Measurements from ENCODE around the gene ACBD6. TPM values are rescaled to one million over a fixed set of nuclear protein-coding genes. Genes with fewer than 3 reads are reported as not detected.

The ACBD6 gene
- total RNA-seq, 1 experiment from 2014 or later, result 48.5 TPM

DNA sequence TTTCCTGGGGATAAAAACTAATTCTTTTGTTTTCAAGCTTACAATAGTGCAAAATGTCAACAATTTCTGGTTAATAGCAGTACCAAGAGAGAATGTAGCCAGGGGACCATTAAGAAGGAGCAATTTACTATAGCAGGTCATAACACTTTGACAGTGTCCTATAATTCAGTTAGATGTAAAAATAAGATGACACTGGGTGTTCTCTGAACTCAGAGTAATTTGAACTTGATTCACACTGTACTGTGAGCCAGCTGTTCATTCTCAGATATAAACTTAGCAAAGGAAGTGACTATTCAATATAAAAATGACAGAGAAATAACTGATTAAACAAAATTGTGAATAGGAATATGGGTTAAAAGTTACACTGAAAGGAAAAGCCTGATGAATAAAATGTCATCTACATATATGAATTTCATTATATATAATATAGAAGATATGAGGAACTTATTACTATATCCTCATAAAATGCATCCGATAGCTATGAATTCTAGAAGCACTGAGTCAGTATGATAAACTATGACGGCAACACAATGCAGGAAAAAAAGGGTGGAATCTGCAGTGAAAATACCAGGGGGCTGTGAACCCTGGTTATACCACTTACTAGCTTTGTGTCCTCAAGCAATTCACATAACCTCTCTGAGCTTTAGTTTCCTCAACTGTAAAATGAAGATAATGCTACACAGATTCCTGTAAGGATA is 135.9 kb downstream of the ACBD6 start:
- H3K4me1 ChIP-seq (ENCODE audit: control insufficient read depth, insufficient read depth, low read length), result no peaks in the 10 kb centered on the region
- H3K4me3 ChIP-seq (ENCODE audit: low read depth in 2 of 2, low read length in 2 of 2), result no peak overlapping the region
- intact Hi-C loops (cut with micrococcal nuclease; ENCODE audit: unreplicated experiment) (no loop called here), in situ Hi-C loops (cut with HindIII; ENCODE audit: low pct_unique_long_range_greater_than_20kb, low sequenced_read_pairs) (no loop called here)
- H3K9me3 ChIP-seq (ENCODE audit: control insufficient read depth, insufficient read depth, low read depth, low read length), result no peaks in the 10 kb centered on the region
- DNase-seq (ENCODE audit: low read depth, low spot score) (no peak), ATAC-seq (no peak)
- H3K27ac ChIP-seq (ENCODE audit: low read length), result no peak overlapping the region
- CTCF ChIA-PET, result no interaction called here
- BruUV-seq (replicated peaks), result no TSS peak
- no peaks in the 10 kb centered on the region for H3K36me3 ChIP-seq (ENCODE audit: control insufficient read depth, insufficient read depth, low read length)
- TF ChIP-seq SIN3A (IDR thresholded peaks at IDR 0.05; ENCODE audit: borderline replicate concordance, insufficient read depth, low read depth, low read length), result no peak
- TF ChIP-seq, protein P1, sequence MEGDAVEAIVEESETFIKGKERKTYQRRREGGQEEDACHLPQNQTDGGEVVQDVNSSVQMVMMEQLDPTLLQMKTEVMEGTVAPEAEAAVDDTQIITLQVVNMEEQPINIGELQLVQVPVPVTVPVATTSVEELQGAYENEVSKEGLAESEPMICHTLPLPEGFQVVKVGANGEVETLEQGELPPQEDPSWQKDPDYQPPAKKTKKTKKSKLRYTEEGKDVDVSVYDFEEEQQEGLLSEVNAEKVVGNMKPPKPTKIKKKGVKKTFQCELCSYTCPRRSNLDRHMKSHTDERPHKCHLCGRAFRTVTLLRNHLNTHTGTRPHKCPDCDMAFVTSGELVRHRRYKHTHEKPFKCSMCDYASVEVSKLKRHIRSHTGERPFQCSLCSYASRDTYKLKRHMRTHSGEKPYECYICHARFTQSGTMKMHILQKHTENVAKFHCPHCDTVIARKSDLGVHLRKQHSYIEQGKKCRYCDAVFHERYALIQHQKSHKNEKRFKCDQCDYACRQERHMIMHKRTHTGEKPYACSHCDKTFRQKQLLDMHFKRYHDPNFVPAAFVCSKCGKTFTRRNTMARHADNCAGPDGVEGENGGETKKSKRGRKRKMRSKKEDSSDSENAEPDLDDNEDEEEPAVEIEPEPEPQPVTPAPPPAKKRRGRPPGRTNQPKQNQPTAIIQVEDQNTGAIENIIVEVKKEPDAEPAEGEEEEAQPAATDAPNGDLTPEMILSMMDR (IDR thresholded peaks at IDR 0.05), result no peak
- H3K27me3 ChIP-seq (ENCODE audit: control insufficient read depth, insufficient read depth, low read length), result no peaks in the 10 kb centered on the region
- POLR2A ChIA-PET, result interaction anchor here (0.6 kb wide), 2 partner anchors 280 to 360 kb away, joined by 3 to 5 read pairs; no protein-coding TSS in a partner anchor

DNA sequence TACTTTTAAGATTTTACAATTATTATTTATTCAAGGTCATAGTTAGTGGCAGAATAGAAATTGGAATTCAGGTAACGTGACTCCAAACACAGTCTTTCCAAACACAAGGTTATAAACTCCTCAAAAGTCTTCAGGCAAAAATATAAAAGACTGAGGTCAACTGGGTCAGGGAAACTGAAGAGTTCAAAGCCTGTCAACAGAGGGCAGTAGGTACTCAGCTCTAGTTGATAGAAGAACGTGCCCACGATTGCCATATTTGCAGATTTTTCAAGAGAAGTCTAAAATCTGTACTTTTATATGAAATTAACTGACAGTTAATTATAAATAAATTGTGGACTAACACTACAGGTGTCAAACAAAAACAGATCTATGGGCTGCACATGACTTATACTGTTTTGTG is 137.3 kb downstream of the ACBD6 start:
- no peak for TF ChIP-seq POLR2AphosphoS5 (IDR thresholded peaks at IDR 0.05; ENCODE audit: low read depth, low read length)
- TF ChIP-seq, protein P1 (IDR thresholded peaks at IDR 0.05), result peak; percentile 53; the same call in 1 of the 2 replicates
- Histone ChIP-seq H3K9me3 (ENCODE audit: control insufficient read depth, insufficient read depth, low read depth, low read length) (no peaks in the 10 kb centered on the region), H3K4me3 (ENCODE audit: low read depth in 2 of 2, low read length in 2 of 2) (no peak overlapping the region), H3K27me3 (ENCODE audit: control insufficient read depth, insufficient read depth, low read length) (no peaks in the 10 kb centered on the region), H3K27ac (ENCODE audit: low read length) (no peak overlapping the region), H3K4me1 (ENCODE audit: control insufficient read depth, insufficient read depth, low read length) (no peaks in the 10 kb centered on the region; the same call in 1 of the 2 replicates), H3K36me3 (ENCODE audit: control insufficient read depth, insufficient read depth, low read length) (no peaks in the 10 kb centered on the region)
- ATAC-seq (no peak), DNase-seq (ENCODE audit: low read depth, low spot score) (no peak)
- in situ Hi-C loops (cut with HindIII; ENCODE audit: low pct_unique_long_range_greater_than_20kb, low sequenced_read_pairs), result no loop called here
- no TSS peak for BruUV-seq (replicated peaks)
- ChIA-PET CTCF (interaction anchor here (0.6 kb wide), 1 partner anchor 172 kb away, joined by 8 read pairs; no protein-coding TSS in a partner anchor), POLR2A (no interaction called here)
- intact Hi-C loops (cut with micrococcal nuclease; ENCODE audit: unreplicated experiment), result no loop called here

DNA sequence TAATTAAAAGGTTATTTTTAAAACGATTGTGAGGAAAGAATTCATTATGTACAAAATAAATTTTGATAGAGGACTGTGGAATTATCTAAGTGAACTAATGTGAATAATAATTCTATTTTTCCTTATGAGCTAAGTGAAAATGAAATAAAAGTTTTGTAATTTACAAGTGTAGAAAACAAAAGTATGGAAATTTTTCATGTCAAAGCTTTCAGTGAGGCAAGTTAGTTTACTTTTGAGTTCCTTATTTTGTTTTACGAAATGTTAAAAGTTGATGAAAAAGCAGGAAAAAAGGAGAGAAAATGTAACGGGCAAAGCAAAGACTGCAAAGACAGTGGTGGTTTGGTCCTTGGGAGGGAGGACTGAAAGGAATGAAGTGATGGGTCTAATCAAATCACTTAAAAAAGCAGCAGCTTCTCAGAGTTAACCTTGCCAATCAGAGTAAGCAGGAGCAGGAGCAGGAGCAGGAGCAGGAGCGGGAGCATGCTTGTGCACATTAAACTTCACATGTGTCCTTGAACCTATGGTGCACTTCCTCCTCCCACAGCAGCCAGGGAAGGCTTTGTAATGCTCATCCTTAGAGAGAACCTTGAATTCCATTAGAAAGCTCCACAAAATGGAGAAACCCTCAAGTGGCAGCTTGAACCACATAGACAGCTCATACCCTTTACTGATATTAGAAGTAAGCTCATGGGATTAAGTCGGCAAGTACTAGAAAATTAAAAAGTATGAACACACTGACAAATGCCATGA is 139.0 kb downstream of the ACBD6 start:
- TF ChIP-seq, protein P2, sequence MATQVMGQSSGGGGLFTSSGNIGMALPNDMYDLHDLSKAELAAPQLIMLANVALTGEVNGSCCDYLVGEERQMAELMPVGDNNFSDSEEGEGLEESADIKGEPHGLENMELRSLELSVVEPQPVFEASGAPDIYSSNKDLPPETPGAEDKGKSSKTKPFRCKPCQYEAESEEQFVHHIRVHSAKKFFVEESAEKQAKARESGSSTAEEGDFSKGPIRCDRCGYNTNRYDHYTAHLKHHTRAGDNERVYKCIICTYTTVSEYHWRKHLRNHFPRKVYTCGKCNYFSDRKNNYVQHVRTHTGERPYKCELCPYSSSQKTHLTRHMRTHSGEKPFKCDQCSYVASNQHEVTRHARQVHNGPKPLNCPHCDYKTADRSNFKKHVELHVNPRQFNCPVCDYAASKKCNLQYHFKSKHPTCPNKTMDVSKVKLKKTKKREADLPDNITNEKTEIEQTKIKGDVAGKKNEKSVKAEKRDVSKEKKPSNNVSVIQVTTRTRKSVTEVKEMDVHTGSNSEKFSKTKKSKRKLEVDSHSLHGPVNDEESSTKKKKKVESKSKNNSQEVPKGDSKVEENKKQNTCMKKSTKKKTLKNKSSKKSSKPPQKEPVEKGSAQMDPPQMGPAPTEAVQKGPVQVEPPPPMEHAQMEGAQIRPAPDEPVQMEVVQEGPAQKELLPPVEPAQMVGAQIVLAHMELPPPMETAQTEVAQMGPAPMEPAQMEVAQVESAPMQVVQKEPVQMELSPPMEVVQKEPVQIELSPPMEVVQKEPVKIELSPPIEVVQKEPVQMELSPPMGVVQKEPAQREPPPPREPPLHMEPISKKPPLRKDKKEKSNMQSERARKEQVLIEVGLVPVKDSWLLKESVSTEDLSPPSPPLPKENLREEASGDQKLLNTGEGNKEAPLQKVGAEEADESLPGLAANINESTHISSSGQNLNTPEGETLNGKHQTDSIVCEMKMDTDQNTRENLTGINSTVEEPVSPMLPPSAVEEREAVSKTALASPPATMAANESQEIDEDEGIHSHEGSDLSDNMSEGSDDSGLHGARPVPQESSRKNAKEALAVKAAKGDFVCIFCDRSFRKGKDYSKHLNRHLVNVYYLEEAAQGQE (IDR thresholded peaks at IDR 0.05; ENCODE audit: insufficient read depth in 1 of 2, low read depth in 2 of 2, low read length in 1 of 2), result no peak
- TF ChIP-seq SIN3A (IDR thresholded peaks at IDR 0.05; ENCODE audit: borderline replicate concordance, insufficient read depth, low read depth, low read length), result no peak
- TF ChIP-seq, protein P1 (IDR thresholded peaks at IDR 0.05), result no peak
- TF ChIP-seq TCF7L2 (IDR thresholded peaks at IDR 0.05; ENCODE audit: low read depth, low read length), result no peak
- Histone ChIP-seq H3K4me3 (ENCODE audit: low read depth in 2 of 2, low read length in 2 of 2) (no peak overlapping the region), H3K4me1 (ENCODE audit: control insufficient read depth, insufficient read depth, low read length) (no peaks in the 10 kb centered on the region; the same call in 1 of the 2 replicates), H3K9me3 (ENCODE audit: control insufficient read depth, insufficient read depth, low read depth, low read length) (no peaks in the 10 kb centered on the region), H3K27me3 (ENCODE audit: control insufficient read depth, insufficient read depth, low read length) (no peaks in the 10 kb centered on the region), H3K27ac (ENCODE audit: low read length) (no peak overlapping the region), H3K36me3 (ENCODE audit: control insufficient read depth, insufficient read depth, low read length) (no peaks in the 10 kb centered on the region)
- no TSS peak for BruUV-seq (replicated peaks)
- DNase-seq (ENCODE audit: low read depth, low spot score) (no peak), ATAC-seq (no peak)
- in situ Hi-C loops (cut with HindIII; ENCODE audit: low pct_unique_long_range_greater_than_20kb, low sequenced_read_pairs) (no loop called here), intact Hi-C loops (cut with micrococcal nuclease; ENCODE audit: unreplicated experiment) (no loop called here)
- POLR2A ChIA-PET, result no interaction called here
- CTCF ChIA-PET, result no interaction called here

Measured in Panc1 (cell line).